ENCODE results near the gene ZNF567.

ZNF567 gene

GRCh38 chr19:36750066-36750691 is 62.8 kb downstream of the ZNF567 start:
- DNase-seq (ENCODE audit: low spot score) = no peak
- no peak for FAIRE-seq
